Activated CD4-positive, alpha-beta T cell treated with anti-CD3 and anti-CD28 coated beads, Interleukin-2, amount 50 U/mL, for 24 hours (primary cell): Measurements from ENCODE around the gene KCNG2.
"Not testable (repeated sequence)": the region's sequence is repeated elsewhere in the genome, so short reads cannot be mapped to it uniquely, and the experiment has no call there.

Source experiments
- DNase-seq, 2 donors: peaks; one replicate each; pipeline ENCODE4 v3.0.0-alpha.2; 2020; ENCODE audit warnings: low read depth in 1 of 2, low spot score in 1 of 2

The KCNG2 gene, protein sequence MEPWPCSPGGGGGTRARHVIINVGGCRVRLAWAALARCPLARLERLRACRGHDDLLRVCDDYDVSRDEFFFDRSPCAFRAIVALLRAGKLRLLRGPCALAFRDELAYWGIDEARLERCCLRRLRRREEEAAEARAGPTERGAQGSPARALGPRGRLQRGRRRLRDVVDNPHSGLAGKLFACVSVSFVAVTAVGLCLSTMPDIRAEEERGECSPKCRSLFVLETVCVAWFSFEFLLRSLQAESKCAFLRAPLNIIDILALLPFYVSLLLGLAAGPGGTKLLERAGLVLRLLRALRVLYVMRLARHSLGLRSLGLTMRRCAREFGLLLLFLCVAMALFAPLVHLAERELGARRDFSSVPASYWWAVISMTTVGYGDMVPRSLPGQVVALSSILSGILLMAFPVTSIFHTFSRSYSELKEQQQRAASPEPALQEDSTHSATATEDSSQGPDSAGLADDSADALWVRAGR

DNA sequence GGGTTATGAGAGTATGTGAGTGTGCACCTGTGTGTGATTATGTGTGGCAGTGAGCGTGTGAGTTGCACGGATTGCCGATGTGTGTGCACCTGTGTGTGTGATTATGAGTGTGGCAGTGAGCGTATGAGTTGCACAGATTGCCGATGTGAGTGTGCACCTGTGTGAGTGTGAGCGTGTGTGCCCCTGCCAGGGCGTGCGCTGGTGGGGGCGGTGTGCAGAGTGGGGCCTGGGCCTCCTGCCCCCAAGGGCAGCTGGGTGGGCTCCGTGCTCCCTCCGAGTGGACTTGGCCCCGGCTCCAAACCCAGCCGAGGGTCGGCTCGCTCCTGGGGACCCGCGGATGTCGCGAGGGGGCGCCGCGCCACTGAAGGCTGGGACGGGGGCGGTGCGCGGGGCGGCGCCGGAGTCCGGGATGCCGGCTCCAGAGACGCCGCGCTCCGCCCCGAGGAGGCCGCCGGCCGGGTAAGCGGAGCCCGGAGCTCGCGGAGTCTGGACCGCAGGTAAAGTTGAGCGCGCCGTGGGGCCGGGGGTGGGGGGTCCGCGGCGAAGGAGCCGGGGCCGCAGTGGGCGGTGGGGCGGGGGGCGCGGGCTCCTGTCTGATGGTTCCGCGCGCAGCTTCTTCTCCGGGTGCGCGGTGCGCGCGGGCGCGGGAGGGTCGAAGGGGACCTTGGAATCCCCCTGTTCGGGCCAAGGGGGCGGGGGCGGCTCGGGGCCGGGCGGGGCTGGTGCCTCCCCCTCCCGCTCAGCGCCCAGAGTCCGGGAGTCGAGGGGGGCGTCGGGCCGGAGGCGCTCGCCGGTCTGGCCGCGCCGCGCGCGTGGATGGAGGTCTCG is at the start of gene KCNG2:
Gene KCNG2 (plus strand): TSS at position 421 of the 828 bp plus-strand sequence. CDS start 65,730 bp downstream, outside the sequence.
- no peak for DNase-seq

DNA sequence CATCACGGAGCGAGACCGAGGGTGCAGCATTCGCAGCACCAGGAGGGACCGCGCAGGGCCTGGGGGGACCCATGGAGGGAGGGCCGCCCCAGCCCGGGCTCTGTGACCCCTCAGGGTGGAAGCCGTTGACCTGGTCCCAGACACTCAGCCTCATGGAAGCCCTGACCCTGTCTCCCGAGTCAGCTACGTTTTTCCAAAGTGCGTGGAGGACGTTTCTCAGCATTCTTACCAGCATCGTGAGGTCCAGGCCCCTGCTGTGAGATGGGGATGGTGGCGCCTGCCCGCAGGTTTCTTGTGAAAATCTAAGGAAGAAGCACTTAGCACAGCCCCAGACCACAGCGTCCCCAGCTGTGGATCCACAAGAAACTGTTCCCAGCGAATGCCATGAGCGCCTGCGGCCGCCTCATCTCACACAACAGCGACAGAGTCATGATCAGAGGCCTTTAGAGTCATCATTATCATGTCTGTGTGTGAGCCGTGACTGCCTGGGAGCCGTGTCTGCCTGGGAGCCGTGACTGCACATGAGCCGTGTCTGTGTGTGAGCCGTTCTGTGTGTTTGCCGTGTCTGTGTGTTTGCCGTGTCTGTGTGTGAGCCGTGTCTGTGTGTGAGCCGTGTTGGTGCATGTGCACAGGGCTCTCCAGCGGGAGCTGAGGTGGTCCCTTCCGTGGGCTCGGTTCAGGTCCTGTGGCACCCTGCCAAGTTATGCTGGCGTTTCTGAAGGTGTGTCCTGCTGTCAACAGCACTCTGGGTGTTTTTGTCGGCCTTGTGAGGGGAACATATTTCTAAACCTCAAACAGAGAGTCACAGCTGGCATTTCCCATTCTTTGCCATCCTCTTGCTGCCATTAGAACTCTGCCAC is 49.2 kb upstream of the KCNG2 start:
- no peak for DNase-seq

DNA sequence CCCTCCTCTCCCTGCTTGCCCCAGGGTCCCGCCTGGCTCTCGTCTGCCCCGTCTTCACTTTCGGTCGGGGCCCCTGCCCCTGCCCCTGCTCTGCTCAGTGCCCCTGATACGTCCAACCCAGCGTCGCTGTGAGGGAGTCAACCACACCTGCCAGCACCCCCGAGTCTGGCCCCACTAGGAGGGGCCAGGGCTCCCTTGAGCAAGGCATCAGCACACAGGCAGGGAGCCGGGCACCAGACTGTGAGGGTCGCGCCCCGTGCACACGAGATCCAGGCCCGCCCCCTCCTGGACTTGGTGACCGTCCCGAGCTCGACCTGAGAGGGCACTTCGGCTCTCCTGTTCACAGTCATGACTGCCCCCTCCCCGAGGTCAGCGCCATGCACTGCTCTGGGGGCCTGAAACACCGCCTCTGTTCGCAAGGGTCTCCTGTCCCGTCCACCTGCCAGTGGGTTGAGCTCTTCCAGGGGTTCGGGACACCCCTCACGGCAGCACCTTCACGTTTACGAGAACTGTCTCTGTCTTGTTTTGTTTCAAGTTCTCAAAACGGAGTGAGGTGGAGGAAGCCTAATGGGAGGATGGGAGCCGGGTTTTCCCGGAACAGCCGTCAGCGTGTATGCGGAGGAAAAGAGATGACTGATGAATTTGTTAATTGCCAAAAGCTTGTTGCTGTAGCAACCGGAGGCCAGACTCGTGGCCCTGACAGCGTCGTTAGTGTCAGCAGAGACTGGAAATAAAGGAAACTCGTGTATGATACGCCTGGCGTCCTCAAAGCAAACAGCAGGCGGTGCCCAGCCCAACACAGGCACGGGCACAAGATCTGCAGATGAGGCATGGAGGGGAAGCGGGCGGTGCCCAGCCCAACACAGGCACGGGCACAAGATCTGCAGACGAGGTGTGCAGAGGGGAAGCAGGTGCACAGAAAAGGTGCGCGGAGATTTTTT is 48.2 kb upstream of the KCNG2 start:
- no peak for DNase-seq

DNA sequence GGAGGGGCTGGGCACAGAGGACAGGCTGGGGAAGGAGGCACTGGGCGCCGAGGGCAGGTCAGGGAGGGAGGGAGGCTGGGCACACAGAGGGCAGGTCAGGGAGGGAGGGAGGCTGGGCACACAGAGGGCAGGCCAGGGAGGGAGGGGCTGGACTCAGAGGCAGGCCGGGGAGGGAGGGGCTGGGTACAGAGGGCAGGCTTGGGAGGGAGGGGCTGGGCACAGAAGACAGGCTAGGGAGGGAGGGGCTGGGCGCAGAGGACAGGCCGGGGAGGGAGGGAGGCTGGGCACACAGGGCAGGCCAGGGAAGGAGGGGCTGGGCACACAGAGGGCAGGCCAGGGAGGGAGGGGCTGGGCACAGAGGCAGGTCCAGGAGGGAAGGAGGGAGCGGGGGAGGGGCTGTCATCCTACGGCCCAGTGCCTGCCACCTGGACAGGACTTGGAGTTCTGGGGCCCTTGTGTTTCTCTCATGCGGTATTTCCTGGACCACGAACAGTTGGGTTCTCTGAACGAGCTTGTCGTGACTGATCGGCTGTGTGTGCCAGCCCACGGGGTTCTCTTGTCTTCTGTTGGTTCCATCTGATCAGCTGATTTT is 46.7 kb upstream of the KCNG2 start:
- no peak for DNase-seq

DNA sequence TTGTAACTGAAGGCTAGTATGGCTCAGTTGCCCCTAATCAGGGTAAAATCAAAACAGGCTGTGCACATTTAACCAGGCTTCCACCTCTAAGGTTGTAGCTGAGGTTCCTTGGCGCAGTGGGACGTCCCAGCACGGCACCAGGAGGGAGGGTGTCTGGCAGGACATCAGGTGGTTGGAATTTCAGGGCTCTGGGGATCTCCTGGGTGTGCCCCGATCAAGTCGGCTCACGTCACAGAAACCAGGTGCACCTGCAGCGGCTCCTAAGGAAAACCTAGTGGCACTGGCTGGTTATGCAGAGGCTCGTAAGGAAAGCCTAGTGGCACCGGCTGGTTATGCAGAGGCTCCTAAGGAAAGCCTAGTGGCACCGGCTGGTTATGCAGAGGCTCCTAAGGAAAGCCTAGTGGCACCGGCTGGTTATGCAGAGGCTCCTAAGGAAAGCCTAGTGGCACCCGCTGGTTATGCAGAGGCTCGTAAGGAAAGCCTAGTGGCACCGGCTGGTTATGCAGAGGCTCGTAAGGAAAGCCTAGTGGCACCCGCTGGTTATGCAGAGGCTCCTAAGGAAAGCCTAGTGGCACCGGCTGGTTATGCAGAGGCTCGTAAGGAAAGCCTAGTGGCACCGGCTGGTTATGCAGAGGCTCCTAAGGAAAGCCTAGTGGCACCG is 45.7 kb upstream of the KCNG2 start:
- not testable (repeated sequence) for DNase-seq

DNA sequence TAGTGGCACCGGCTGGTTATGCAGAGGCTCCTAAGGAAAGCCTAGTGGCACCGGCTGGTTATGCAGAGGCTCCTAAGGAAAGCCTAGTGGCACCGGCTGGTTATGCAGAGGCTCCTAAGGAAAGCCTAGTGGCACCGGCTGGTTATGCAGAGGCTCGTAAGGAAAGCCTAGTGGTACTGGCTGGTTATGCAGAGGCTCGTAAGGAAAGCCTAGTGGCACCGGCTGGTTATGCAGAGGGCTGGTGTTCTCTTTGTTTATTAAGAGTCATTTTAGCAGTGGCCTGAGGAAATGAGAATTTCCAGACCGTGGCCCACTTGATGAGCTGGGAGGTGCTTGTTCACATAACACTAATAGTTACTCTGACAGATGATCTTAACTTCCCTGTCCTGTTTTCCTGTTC is 44.8 kb upstream of the KCNG2 start:
- DNase-seq: not testable (repeated sequence)

DNA sequence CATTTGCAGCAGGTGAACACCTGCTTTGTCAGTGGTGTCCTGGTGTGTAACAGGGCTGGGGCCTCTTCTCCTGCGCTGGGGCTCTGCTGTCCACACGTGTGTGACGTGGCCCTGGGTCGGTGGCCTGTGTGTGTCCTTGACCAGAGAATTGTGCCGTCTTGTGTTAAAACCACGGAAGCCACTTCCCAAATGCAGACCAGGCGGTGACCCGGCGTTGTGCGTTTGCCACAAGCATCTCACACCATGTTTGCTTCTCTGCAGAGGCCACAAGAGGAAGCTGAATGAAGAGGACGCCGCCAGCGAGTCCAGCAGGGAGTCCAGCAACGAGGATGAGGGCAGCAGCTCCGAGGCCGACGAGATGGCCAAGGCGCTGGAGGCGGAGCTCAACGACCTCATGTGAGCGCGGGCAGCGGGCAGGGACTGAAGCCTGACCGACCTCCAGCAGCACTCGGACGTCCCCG is 44.3 kb upstream of the KCNG2 start:
- no peak for DNase-seq

DNA sequence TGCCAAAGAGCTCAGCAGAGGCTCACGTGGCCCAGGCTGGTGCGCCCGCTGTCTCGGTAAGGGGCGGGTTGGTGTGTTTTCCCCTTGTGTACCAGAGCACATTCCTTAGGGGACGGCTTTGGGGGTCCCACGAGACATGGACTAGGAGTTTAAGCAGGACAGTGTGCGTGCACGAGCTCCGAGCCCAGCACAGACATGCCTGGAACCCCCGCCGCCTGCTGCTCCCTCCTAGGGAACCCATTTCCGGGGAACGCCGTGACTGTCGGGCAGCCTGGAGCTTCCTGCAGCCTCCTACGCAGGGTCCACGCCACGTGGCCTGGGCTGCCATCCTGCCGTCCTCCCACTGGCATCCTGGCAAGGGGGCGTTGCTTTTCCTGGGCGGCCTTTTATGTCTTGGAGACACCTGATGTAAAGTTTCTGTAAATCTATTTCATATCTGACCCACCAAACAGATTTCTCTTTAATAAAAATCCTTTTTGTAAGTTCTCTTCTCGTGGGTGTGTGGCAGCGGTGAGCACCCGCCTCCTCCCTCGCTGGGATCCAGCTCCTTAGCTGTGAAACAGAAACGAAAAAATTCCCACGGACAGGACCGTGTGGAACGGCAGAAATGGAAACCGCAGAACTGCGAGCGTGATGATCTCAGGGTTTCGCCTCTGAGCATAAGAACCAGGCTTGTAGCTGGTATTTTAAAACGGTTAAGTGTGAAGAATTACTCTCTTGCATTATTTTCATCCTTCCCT is 43.5 kb upstream of the KCNG2 start:
- DNase-seq: no peak

DNA sequence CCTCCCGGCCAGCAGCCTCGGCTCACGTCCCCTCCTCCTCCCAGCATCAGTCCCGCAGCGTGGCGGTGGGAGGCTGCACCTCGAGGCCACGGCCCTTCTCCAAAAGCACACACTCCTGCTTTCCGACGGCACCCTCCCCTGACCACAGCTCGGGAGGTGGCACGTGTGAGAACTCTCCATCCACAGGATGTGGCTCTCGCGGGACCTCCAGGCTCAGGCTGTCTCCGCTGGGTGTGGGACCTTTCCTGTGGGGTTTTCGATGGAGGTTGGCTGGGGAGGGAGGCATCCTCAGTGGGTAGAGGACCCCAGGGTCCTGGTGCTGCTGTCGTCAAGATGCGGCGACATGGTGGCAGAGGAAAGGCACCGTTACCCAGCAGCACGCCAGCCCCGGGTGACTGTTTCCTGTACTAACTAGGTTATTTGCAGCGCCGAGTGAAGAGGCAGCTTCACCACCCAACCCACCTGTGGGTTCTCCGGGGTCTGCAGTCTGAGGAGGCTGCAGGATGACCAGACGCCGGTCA is 42.8 kb upstream of the KCNG2 start:
- DNase-seq: no peak

DNA sequence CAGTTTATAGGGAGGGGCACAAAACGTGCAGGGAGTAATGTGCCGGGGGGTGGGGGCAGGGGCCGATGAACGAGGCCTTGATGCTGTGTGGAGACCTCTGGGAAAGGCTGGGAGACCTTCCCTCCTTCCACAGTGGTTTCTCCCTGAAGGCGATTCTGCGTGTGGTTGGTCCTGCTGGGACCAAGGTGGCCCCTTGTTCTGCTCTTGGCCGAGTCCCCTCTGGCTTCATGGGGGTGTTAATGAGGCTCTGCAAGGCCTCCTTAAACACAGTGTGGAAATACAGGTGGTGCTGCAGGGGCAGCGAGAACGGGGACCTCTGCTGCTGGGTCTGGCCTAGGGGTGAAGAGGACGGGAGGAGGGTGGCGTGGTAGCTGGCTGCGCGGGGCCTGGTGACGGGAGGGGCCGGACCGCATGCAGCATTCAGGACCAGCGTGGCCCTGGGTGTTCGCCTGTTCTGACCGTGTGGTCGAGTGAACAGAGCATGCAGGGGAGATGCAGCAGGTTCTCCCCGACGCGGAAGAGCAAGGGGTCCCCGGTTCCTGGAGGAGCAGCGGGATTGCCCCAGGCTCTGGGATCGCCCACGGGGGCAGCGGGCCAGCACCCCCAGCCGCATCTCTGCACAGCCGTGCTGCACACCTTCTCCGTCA is 42.1 kb upstream of the KCNG2 start:
- DNase-seq: no peak

DNA sequence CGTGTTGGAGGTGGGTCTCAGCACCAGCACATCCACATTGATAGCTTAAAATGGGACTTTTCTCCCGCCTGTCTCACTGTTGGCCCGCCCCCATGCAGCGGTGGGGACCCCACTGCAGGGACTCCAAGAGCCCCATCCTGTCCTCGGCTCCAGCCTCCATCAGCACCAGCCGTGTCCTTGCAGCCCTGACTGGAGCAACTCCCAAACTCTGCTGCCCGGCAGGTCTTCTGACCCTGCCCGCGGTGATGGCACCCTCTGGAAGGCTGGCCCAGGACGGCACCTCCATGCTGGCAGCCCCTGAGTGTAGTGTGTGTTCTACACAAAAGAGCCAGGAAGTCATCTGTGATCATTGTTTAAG is 41.6 kb upstream of the KCNG2 start:
- DNase-seq: no peak

DNA sequence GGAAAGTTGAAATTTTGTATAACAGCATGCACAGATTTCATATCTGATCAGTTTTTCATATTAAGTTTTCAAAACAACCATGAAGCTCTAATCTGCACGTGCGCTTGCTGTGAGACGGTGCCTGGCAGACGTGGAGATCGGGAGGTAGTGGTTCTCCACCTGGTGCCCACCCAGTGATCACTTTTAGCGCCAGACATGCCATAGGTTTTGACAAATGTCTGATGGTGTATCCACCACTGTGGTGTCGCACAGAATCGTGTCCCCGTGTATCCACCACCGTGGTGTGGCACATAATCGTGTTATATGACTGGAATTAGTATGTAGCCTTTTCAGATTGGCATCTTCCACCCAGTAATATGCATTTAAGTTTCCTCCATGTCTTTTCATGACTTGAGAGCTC is 40.9 kb upstream of the KCNG2 start:
- DNase-seq: no peak

DNA sequence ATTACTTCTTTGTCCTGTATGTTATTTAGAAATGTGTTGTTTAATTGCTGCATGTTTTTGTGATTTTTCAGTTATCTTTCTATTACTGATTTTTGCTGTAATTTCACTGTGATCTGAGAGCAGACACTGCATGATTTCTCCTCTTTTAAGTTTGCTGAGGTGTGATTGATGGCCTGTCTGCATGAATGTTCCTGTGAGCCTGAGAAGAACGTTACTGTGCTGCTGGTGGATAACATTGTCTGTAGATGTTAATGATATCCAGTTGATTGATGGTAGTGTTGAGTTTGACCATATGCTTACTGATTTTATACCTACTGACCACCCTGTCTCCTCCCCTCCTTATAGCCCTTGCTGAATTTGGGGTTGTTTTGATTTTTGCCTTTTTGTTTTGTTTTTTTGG is 37.4 kb upstream of the KCNG2 start:
- no peak for DNase-seq

DNA sequence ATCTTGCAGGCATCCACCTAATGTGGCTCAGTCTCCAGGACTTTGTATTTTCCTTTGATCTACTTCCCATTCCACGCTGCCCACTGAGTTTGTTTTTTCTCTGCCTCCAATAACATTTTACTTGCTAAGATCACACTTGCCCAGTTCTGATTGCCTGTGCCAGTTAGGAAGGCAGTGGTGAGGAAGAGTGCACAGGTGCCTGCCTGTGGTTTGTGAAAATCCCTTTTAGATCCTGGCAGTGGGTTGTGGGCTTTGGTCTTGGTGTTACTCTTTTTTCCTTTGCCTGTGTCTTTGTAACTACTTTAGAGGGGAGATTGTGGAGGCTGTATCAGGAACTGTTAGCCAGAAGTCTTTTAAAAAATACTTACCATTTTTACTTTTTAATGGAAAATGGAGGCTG is 36.9 kb upstream of the KCNG2 start:
- no peak for DNase-seq

DNA sequence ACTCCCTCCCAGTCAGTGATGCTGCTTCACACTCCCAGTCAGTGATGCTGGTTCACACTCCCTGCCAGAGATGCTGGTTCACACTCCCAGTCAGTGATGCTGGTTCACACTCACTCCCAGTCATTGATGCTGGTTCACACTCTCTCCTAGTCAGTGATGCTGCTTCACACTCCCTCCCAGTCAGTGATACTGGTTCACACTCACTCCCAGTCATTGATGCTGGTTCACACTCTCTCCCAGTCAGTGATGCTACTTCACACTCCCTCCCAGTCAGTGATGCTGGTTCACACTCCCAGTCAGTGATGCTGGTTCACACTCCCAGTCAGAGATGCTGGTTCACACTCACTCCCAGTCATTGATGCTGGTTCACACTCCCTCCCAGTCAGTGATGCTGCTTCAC is 34.3 kb upstream of the KCNG2 start:
- DNase-seq: no peak

DNA sequence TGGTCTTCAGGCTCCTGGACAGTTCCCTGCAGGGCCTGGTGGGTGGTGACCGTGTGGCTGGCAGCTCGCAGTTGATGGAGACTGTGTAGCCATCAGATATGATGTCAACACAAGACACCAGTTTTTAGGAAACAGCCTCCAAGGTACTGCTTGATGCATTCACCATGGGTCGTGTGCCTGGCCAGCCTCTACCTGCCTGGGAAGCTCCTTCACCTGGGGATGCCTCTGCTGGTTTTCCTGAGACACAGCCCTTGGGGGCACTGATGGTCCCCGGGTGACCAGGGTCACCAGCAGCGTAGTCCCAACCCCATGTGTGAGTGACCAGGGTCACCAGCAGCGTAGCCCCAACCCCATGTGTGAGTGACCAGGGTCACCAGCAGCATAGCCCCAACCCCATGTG is 33.6 kb upstream of the KCNG2 start:
- no peak for DNase-seq

DNA sequence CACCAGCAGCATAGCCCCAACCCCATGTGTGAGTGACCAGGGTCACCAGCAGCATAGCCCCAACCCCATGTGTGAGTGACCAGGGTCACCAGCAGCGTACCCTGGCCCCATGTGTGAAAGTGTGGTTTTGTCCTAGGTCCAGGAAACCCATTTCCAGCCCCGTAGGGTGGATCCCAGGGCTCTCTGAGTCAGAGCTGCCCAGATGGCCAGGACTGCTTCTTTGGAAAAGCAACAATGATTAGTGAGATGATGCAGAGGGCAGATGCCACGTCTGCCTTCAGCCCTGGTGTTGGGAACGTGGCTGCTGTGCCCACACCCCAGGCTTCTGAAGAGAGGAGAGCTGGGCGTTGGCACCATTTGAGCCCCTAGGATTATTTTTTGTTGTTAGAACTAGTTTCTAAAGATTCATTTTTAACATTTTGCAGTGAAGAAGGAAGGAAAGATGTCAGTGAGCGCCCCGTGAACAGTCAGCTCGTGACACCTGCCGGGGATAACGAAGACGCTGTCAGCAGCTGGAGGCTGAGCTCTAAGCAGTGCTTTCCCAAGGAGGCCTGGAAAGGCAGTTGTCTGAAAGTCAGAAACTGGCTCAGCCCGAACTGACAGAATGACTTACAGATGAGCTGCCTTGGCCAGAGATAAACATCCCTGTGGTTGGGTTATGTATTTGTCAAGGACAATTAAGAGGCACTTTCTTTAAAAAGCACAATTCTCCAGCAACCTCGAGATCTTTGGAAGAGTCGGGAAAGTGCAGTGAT is 32.1 kb upstream of the KCNG2 start:
- no peak for DNase-seq
